ENCODE measurements around the gene SEMA3E. TPM values are rescaled to one million over a fixed set of nuclear protein-coding genes. Genes with fewer than 3 reads are reported as not detected.

The SEMA3E gene
- total and polyA plus RNA-seq, 9 of the 15 experiments (the other 6 are each of a cell fraction or from before 2014, with no cell fraction given): 0.01 to 1.4 (median 0.14) TPM; not detected in 2

GRCh38 chr7:83339907-83340306 is 309.0 kb downstream of the SEMA3E start:
- H3K36me3 ChIP-seq (ENCODE audit: control insufficient read depth, insufficient read depth, low read length): no peaks in the 10 kb centered on the region
- CTCF ChIA-PET (ENCODE audit: low intra/inter-chr PET ratio): no interaction called here
- FAIRE-seq (no peak), DNase-seq (ENCODE audit: extremely low read depth in 1 of 4, low spot score in 3 of 4) (no peak), ATAC-seq (no peak)
- intact Hi-C loops (cut with micrococcal nuclease): no loop called here
- H3K4me1 ChIP-seq (replicated peaks in 1 of 2; ENCODE audit: control insufficient read depth in 2 of 2, insufficient read depth in 2 of 2, low read length in 2 of 2): no peaks in the 10 kb centered on the region
- POLR2A ChIA-PET: no interaction called here
- no peaks in the 10 kb centered on the region for H3K27me3 ChIP-seq (ENCODE audit: control insufficient read depth in 2 of 2, insufficient read depth in 2 of 2, low read length in 2 of 2)
- peaks cover 4% of the 10 kb centered on the region; the same call in 1 of the 2 replicates for H3K9me3 ChIP-seq (replicated peaks; ENCODE audit: control insufficient read depth, insufficient read depth, low read depth, low read length)
- no peak overlapping the region for H3K4me3 ChIP-seq
- H3K4me2 ChIP-seq (ENCODE audit: insufficient read depth, low read length): no peak overlapping the region
- H3K9ac ChIP-seq (ENCODE audit: insufficient read depth in 1 of 2, low read depth in 2 of 2, low read length in 2 of 2): no peak overlapping the region
- in situ Hi-C loops (cut with MboI): no loop called here
- no peak for TF ChIP-seq MLX (CRISPR knock-in tag; conservative IDR thresholded peaks at IDR 0.05)
- no peak for TF ChIP-seq BRCA1 (IDR thresholded peaks at IDR 0.05)
- no peak for TF ChIP-seq BRCA1 (CRISPR knock-in tag; IDR thresholded peaks at IDR 0.05)
- no peak for TF ChIP-seq TBL1XR1 (IDR thresholded peaks at IDR 0.05; ENCODE audit: low read length in 2 of 2)
- TF ChIP-seq SMARCE1 (IDR thresholded peaks at IDR 0.05): no peak
- no peak for TF ChIP-seq MYC (IDR thresholded peaks at IDR 0.05; ENCODE audit: low read depth, low read length)
- TF ChIP-seq MYC (CRISPR knock-in tag; IDR thresholded peaks at IDR 0.05; ENCODE audit: borderline replicate concordance, low read depth): no peak
- TF ChIP-seq KLF13 (tag; IDR thresholded peaks at IDR 0.05; ENCODE audit: borderline replicate concordance, low read depth): no peak
- no peak for TF ChIP-seq FUS (optimal IDR thresholded peaks at IDR 0.05; ENCODE audit: low read depth, low read length)
- no peak for TF ChIP-seq NELFE (IDR thresholded peaks at IDR 0.05; ENCODE audit: insufficient read depth, insufficient read length)
- no peak for TF ChIP-seq ZNF217 (CRISPR knock-in tag; IDR thresholded peaks at IDR 0.05)
- no peak for TF ChIP-seq GTF2F1 (IDR thresholded peaks at IDR 0.05; ENCODE audit: low read depth, low read length)
- TF ChIP-seq CTCFL (IDR thresholded peaks at IDR 0.05; ENCODE audit: borderline replicate concordance, insufficient read depth, low read depth, low read length, poor library complexity, severe bottlenecking): no peak
- WGBS (ENCODE audit: insufficient coverage, low coverage, missing lambda C conversion rate): 3% methylated on average over 2 of the region's 2 CpGs
- H3K79me2 ChIP-seq (ENCODE audit: control insufficient read depth, insufficient read depth, low read length): no peaks in the 10 kb centered on the region
- BruUV-seq (replicated peaks): no TSS peak
- H3K9me1 ChIP-seq (ENCODE audit: control insufficient read depth, insufficient read depth, low read length): no peaks in the 10 kb centered on the region
- no peaks in the 10 kb centered on the region for H4K20me1 ChIP-seq (replicated peaks; ENCODE audit: control insufficient read depth, insufficient read depth, low read length)
- H2AFZ ChIP-seq (ENCODE audit: low read depth, low read length): no peak overlapping the region
- no peak overlapping the region for H3K27ac ChIP-seq (ENCODE audit: extremely low read depth, low read depth, low read length)
